GM12891 (cell line): ENCODE data around the gene LHFPL6.

ENCODE experiments used
- POLR2A ChIP-seq: IDR thresholded peaks from 2 replicates; pipeline ENCODE4 v1.6.1; 2011; ENCODE audit warnings: low read depth, low read length, control low read depth
- POLR2AphosphoS5 ChIP-seq: IDR thresholded peaks from 2 replicates; pipeline ENCODE4 v1.6.1; 2011; ENCODE audit warnings: low read depth, low read length, control low read depth
- SPI1 ChIP-seq: IDR thresholded peaks from 2 replicates; pipeline ENCODE4 v1.6.1; 2011; ENCODE audit warnings: low read depth, low read length, control low read depth
- TAF1 ChIP-seq: IDR thresholded peaks from 2 replicates; pipeline ENCODE4 v1.6.1; 2011; ENCODE audit warnings: low read depth, low read length, control low read depth

DNA sequence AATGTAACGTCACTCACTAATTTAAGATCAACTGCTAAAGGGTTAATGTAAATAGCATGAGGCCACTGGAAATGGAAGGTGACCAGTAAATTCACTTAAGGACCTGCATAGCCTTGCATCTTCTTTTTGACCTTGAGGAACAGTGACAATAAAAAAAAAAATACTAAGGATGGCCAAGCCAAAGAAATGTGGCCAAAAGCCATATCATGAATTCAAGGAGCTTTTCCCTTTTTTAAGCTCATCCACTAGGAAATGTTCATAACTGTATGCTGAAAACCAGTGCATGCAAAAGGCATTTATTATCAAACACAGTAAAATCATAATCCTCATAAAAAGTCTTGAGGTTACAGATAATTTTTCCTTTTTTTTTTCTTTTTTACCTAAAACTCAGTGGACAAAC, 77.5 kb downstream of the LHFPL6 start:
- no peak for TF ChIP-seq POLR2A
- no peak for TF ChIP-seq POLR2AphosphoS5
- no peak for TF ChIP-seq SPI1
- TF ChIP-seq TAF1, result no peak
